Left kidney (tissue), 1 donor: Measurements from ENCODE around the gene CLEC18B. TPM values are rescaled to one million over a fixed set of nuclear protein-coding genes. Genes with fewer than 3 reads are reported as not detected.

ENCODE experiments used
- polyA plus RNA-seq: library from polyadenylated mRNA; unstranded; fragments of 120-200 nt; gene quantifications from one replicate; pipeline ENCODE4 v1.2.1, GENCODE V29; 2013; ENCODE audit not compliant: insufficient read length

Gene CLEC18B
- polyA plus RNA-seq, 1 donor = 137 TPM

Other genes starting within 250 kb of the CLEC18B start
- gene PSMD7, start 124.7 kb downstream of the CLEC18B start, polyA plus RNA-seq = 108 TPM
- 20.9 TPM for gene NPIPB15, start 45.2 kb downstream of the CLEC18B start, polyA plus RNA-seq
- gene GLG1, start 185.6 kb upstream of the CLEC18B start, polyA plus RNA-seq = 183 TPM
- gene RFWD3, start 245.4 kb upstream of the CLEC18B start, polyA plus RNA-seq = 35.4 TPM